CD14-positive monocyte (primary cell): ENCODE data around the gene MET. TPM values are rescaled to one million over a fixed set of nuclear protein-coding genes. Genes with fewer than 3 reads are reported as not detected.

Source experiments
- DNase-seq, 3 donors: peaks; one replicate each; pipeline ENCODE4 v3.0.0-alpha.2; 2011 to 2022
- H2AFZ ChIP-seq: 2 replicates; pipeline ENCODE4 v1.6.0; 2012; ENCODE audit warnings: mild to moderate bottlenecking, low read depth, low read length, inconsistent platforms; ENCODE audit not compliant: insufficient read depth, poor library complexity, severe bottlenecking
- H3K27ac ChIP-seq, 2 donors: 1 replicate in 1 of 2; 2 replicates in 1 of 2; pipeline ENCODE4 v1.5.1; 2012 to 2013; ENCODE audit warnings: low read length in 2 of 2, control low read depth in 1 of 2, inconsistent platforms in 1 of 2, low read depth in 1 of 2, mild to moderate bottlenecking in 1 of 2
- H3K27me3 ChIP-seq, 2 donors: one replicate each; pipeline versions ENCODE4 v1.6.0 to v1.6.1; 2011 to 2013; ENCODE audit warnings: low read length in 2 of 2; ENCODE audit not compliant: control insufficient read depth in 2 of 2, insufficient read depth in 2 of 2
- H3K36me3 ChIP-seq, 2 donors: replicated peaks in 1 of 2; 1 replicate in 1 of 2; 2 replicates in 1 of 2; pipeline versions ENCODE4 v1.5.1 to v1.6.1; 2012 to 2013; ENCODE audit warnings: low read length in 2 of 2, control low read depth in 1 of 2, inconsistent platforms in 1 of 2, mild to moderate bottlenecking in 1 of 2; ENCODE audit not compliant: insufficient read depth in 2 of 2, control insufficient read depth in 1 of 2
- H3K4me1 ChIP-seq, 2 donors: 1 replicate in 1 of 2; 2 replicates in 1 of 2; pipeline versions ENCODE4 v1.5.1 to v1.6.1; 2012 to 2013; ENCODE audit warnings: low read length in 2 of 2, control low read depth in 1 of 2, inconsistent platforms in 1 of 2, mild to moderate bottlenecking in 1 of 2, moderate library complexity in 1 of 2; ENCODE audit not compliant: insufficient read depth in 2 of 2, control insufficient read depth in 1 of 2
- H3K4me2 ChIP-seq: replicated peaks from 2 replicates; pipeline ENCODE3; 2012; ENCODE audit warnings: low read length, moderate library complexity, mild to moderate bottlenecking; ENCODE audit not compliant: poor library complexity, severe bottlenecking; ENCODE audit errors: extremely low read depth
- H3K4me3 ChIP-seq, 3 experiments: fragments of 200-600 bp in 1 of 3; sonication (generic) in 1 of 3; replicated peaks in 1 of 3; 1 replicate in 2 of 3; 2 replicates in 1 of 3; pipeline ENCODE4 v1.5.1; 2011 to 2013; ENCODE audit warnings: low read length in 3 of 3, mild to moderate bottlenecking in 3 of 3, control low read depth in 2 of 3, low read depth in 2 of 3, inconsistent platforms in 1 of 3, moderate library complexity in 1 of 3
- H3K79me2 ChIP-seq: 2 replicates; pipeline ENCODE4 v1.6.0; 2012; ENCODE audit warnings: mild to moderate bottlenecking, control low read depth, inconsistent platforms, low read length, moderate library complexity; ENCODE audit not compliant: insufficient read depth
- H3K9ac ChIP-seq: 2 replicates; pipeline ENCODE4 v1.6.0; 2017; ENCODE audit warnings: low read length, mild to moderate bottlenecking; ENCODE audit not compliant: insufficient read depth, poor library complexity, severe bottlenecking
- H3K9me3 ChIP-seq, 2 donors: replicated peaks in 1 of 2; 1 replicate in 1 of 2; 2 replicates in 1 of 2; pipeline versions ENCODE4 v1.5.1 to v1.6.1; 2012 to 2013; ENCODE audit warnings: low read length in 2 of 2, control low read depth in 1 of 2; ENCODE audit not compliant: control insufficient read depth in 1 of 2, insufficient read depth in 1 of 2
- H4K20me1 ChIP-seq: 2 replicates; pipeline ENCODE4 v1.6.0; 2012; ENCODE audit warnings: mild to moderate bottlenecking, low read length, control low read depth, moderate library complexity; ENCODE audit not compliant: insufficient read depth
- H3K27ac Mint-ChIP-seq, 7 donors: one replicate each; pipeline ENCODE4 v1.8.0; 2020; ENCODE audit warnings: mild to moderate bottlenecking in 7 of 7, mixed read lengths in 7 of 7, moderate library complexity in 6 of 7, inconsistent platforms in 2 of 7
- H3K27me3 Mint-ChIP-seq, 3 donors: one replicate each; pipeline ENCODE4 v1.8.0; 2021 to 2022; ENCODE audit warnings: low read depth in 3 of 3, mild to moderate bottlenecking in 3 of 3, mixed read lengths in 3 of 3, moderate library complexity in 3 of 3, inconsistent platforms in 1 of 3
- H3K36me3 Mint-ChIP-seq, 2 donors: one replicate each; pipeline ENCODE4 v1.8.0; 2020; ENCODE audit warnings: mixed read lengths in 2 of 2, inconsistent platforms in 1 of 2, mild to moderate bottlenecking in 1 of 2
- H3K4me1 Mint-ChIP-seq: one replicate; pipeline ENCODE4 v1.8.0; 2020; ENCODE audit warnings: mild to moderate bottlenecking, mixed read lengths
- H3K4me3 Mint-ChIP-seq, 2 donors: one replicate each; pipeline ENCODE4 v1.8.0; 2020; ENCODE audit warnings: mild to moderate bottlenecking in 2 of 2, mixed read lengths in 2 of 2, moderate library complexity in 1 of 2
- H3K9me3 Mint-ChIP-seq, 7 donors: one replicate each; pipeline ENCODE4 v1.8.0; 2020 to 2022; ENCODE audit warnings: mixed read lengths in 7 of 7, mild to moderate bottlenecking in 6 of 7, moderate library complexity in 6 of 7, inconsistent platforms in 2 of 7
- CTCF ChIP-seq: fragments of 200-600 bp; IDR thresholded peaks from one replicate; pipeline ENCODE4 v1.8.0; 2022; ENCODE audit warnings: antibody characterized with exemption, mild to moderate bottlenecking
- WGBS: methylation state at CpG from one replicate; pipeline ENCODE4 v1.1.5; 2013; ENCODE audit warnings: missing lambda C conversion rate; ENCODE audit not compliant: insufficient coverage; 5-methylcytosine and 5-hydroxymethylcytosine counted together
- intact Hi-C, 2 donors: fragments of 100-400 bp; cut with micrococcal nuclease; formaldehyde crosslinking; loops; one replicate each; pipeline versions ENCODE4 v1.15.0 to v1.15.1; 2023
- polyA plus RNA-seq, 3 donors: library from polyadenylated mRNA; depleted of rRNA in 1 of 3; unstranded in 2 of 3; stranded (reverse) in 1 of 3; fragments of 300-500 nt in 2 of 3; fragments of >200 nt in 1 of 3; fragmentation: Illumina TruSeq in 2 of 3; gene quantifications; 1 replicate in 2 of 3; 2 replicates in 1 of 3; pipeline ENCODE4 v1.2.3, GENCODE V29; 2012 to 2021

Gene MET
- polyA plus RNA-seq, 3 donors: not detected

GRCh38 chr7:116709336-116709735 lies 37.3 kb downstream of the MET start:
- Histone ChIP-seq H3K9me3 (peaks cover 0 to 3% of the 10 kb centered on the region in 2 donors), H3K9ac (no peak overlapping the region), H2AFZ (no peak overlapping the region), H3K4me3 (no peak overlapping the region), H3K27ac (no peak overlapping the region), H4K20me1 (no peaks in the 10 kb centered on the region), H3K4me1 (no peaks in the 10 kb centered on the region), H3K27me3 (no peaks in the 10 kb centered on the region), H3K36me3 (no peaks in the 10 kb centered on the region), H3K4me2 (no peak overlapping the region), H3K79me2 (no peaks in the 10 kb centered on the region)
- intact Hi-C loops: no loop called here
- H3K9me3 Mint-ChIP-seq: peaks cover 0 to 8% (median 1%) of the 10 kb centered on the region in 7 donors
- no peaks in the 10 kb centered on the region for H3K4me1 Mint-ChIP-seq
- H3K36me3 Mint-ChIP-seq: no peaks in the 10 kb centered on the region
- no peak overlapping the region for H3K4me3 Mint-ChIP-seq
- 100% methylated on average over 2 of the region's 4 CpGs for WGBS
- peaks cover 0 to 1% (median 1%) of the 10 kb centered on the region in 3 donors for H3K27me3 Mint-ChIP-seq
- H3K27ac Mint-ChIP-seq: no peak overlapping the region
- TF ChIP-seq CTCF: no peak
- no peak for DNase-seq

- WGBS: no CpG with 5 or more reads among the region's 3 CpGs
- no peak overlapping the region for H3K27ac Mint-ChIP-seq
- no peak overlapping the region for H3K4me2 ChIP-seq
Measured at GRCh38 chr7:116710764-116711452, 38.9 kb downstream of the MET start.

More at GRCh38 chr7:116710764-116711452, 38.9 kb downstream of the MET start:
- Mint-ChIP-seq H3K9me3 (peaks cover 0 to 8% (median 1%) of the 10 kb centered on the region in 7 donors), H3K4me1 (no peaks in the 10 kb centered on the region), H3K4me3 (no peak overlapping the region), H3K36me3 (no peaks in the 10 kb centered on the region), H3K27me3 (peaks cover 0 to 1% (median 1%) of the 10 kb centered on the region in 3 donors)
- H3K9ac ChIP-seq: no peak overlapping the region
- H3K36me3 ChIP-seq: no peaks in the 10 kb centered on the region
- H3K27ac ChIP-seq: no peak overlapping the region
- H3K4me3 ChIP-seq: no peak overlapping the region
- no peaks in the 10 kb centered on the region for H3K27me3 ChIP-seq
- H3K4me1 ChIP-seq: no peaks in the 10 kb centered on the region
- intact Hi-C loops: no loop called here
- no peak for DNase-seq
- H3K9me3 ChIP-seq: peaks cover 0 to 3% of the 10 kb centered on the region in 2 donors
- H2AFZ ChIP-seq: no peak overlapping the region
- H4K20me1 ChIP-seq: no peaks in the 10 kb centered on the region
- no peak for TF ChIP-seq CTCF
- no peaks in the 10 kb centered on the region for H3K79me2 ChIP-seq
